ENCODE results near the gene UBE2G2.

UBE2G2 gene

GRCh38 chr21:44762221-44763049 lies 39.2 kb downstream of the UBE2G2 start:
- DNase-seq = no peak

DNA sequence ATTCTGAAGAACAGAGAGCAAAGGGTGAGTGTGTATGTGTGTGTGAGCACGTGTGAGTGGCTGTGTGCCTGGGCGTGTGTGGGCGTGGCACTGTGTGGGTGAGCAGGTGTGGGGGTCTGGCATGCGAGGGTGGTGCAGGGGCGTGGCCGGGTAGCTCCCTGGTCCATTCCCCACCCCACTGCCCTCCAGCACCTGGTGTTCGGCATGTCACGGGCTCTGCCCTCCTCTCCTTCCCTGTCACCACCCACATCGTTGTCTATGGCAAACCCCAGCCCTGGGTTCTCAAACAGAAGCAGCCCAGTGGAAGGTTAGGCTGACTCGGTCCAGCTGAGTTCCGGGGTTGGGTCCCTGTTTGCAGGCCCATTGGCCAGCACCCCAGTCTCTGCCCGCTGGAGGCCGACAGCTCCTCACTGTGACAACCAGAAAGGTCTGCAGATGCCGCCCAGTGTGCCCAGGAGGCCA lies 39.8 kb downstream of the UBE2G2 start:
- DNase-seq = no peak

- DNase-seq = no peak
These were observed 40.5 kb downstream of the UBE2G2 start for GRCh38 chr21:44761011-44761729.

- no peak for DNase-seq
These were observed 41.2 kb downstream of the UBE2G2 start for GRCh38 chr21:44760376-44760775.

DNA sequence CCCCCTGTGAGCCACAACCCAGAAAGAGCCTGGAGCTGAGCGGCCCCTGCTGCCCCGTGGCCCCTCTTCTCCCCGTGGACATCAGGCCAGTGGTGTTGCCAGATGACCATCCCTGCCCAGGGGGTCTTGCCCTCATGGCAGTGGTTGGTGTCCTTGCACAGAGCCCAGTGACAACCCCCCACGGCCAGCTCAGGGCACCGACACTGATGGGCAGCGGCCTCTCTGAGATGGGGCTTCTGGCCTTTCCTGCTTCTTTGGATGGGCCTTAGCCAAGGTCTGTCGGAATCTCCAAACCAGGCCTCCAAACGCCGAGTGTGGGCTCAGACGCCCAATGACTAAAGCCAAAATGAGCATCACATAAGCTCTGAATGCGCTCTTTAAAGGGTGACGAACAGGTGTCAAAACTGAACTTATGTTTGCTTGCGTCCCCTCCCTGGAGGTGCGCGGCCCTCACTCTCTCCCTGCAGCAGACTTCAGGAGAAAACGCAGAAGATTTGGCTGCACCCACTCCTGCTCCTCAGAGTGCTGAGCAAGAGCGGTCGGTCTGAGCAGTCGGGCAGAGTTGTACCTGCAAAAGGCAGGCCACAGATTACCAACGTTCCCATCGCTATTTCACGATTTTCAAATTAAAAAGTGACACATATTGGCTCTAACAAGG lies 41.9 kb downstream of the UBE2G2 start:
- DNase-seq = no peak

- DNase-seq = no peak
These were observed 42.6 kb downstream of the UBE2G2 start for GRCh38 chr21:44758781-44759627.

DNA sequence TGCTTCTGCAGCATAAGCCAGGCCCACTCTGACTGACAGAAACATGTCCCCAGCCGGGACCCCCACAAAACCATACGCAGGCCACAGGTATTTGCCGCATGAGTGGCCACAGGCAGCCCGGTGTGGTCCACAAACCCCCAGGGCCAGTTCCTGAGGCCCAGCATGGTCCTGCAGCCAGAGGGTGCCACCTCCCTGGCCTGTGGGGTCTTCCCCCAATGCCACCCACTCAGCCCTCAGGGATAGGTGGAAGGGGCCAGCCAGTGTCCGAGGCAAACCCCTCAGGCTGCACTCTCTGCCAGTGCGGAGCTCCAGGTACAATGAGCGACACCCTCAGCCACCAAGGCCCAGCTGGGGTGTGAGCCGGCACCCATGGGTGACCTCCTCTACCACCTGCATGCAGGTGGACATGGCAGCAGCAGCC lies 43.5 kb downstream of the UBE2G2 start:
- no peak for DNase-seq

DNA sequence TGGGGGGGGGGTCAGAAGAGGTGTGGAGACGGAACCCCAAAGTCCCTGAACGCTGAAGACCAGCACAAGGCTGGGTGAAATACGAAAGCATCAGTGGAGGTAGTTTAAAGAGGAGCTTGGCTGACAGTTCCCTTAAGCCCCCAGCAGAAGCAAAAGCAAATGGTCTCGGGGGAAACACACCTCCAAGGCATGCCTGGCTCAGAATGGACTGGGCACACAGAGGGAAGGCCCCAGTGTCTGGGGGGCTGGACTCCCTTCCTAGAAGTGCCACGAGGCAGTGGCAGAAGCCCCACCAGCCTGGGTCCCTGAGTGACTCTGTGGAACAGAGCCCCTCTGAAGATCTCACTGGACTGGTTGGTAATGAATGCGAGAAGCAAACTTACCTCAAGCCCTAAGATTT lies 43.9 kb downstream of the UBE2G2 start:
- no peak for DNase-seq

DNA sequence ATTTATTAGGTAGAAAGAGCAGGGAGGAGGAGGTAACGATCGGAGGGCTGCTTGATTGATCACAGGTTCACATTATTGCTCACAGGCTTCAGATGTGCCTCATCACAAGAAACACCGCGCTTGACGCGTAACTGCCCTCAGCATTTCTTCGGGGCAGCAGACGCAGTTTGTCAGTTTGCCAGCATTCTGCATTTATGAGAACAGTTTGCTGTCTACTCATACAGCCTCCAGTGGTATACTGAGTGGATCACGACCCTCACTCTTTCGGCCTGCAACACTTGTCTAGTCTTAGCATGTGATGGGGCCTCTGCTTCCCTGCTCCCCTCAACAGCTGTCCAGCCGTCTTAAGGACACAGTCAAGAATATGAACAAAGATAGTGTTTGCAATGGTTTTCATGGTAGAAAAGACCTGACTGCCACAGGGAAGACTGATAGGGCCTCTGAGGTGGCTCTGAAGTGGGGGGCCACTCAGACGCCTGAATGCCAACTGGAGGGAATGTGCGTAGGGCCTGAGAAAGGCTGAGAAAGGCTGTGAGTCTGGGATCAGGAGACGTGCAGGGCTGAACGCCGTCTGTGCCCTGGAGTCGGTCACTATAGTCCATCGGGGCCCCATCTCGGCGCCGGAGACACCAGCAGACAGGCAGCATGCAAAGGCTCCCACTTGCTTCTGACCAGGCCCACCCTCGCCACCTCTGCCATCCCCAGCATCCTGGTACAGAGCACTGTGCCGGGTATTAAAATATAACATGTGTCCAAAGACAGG lies 45.0 kb downstream of the UBE2G2 start:
- no peak for DNase-seq

DNA sequence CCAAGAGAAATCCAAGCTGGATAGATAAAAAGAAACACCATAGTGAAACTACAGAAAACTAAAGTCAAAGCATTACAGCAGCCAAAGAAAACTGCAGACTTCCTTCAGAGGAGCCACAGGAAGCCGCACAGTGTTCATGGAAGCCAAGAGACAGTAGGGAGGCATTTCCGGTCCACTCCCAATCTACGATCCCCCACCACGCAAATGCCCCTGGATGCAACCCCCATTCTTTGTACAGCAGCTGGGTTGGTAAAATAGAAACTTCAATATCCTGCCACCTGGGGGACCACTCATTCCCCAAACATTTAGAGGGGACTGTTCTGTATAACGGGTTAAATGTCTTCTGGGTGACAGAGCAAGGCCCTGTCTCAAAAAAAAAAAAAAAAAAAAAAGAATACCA lies 46.4 kb downstream of the UBE2G2 start:
- no peak for DNase-seq

- DNase-seq = no peak
These were observed 48.3 kb downstream of the UBE2G2 start for GRCh38 chr21:44753357-44753756.

GRCh38 chr21:44752671-44753235 lies 48.9 kb downstream of the UBE2G2 start:
- no peak for DNase-seq

GRCh38 chr21:44751799-44752636 lies 49.6 kb downstream of the UBE2G2 start:
- no peak for DNase-seq

GRCh38 chr21:44751186-44751798 lies 50.3 kb downstream of the UBE2G2 start:
- DNase-seq = no peak

- no peak for DNase-seq
These were observed 51.0 kb downstream of the UBE2G2 start for GRCh38 chr21:44750675-44751025.

- DNase-seq = no peak
These were observed 51.6 kb downstream of the UBE2G2 start for GRCh38 chr21:44749759-44750674.

DNA sequence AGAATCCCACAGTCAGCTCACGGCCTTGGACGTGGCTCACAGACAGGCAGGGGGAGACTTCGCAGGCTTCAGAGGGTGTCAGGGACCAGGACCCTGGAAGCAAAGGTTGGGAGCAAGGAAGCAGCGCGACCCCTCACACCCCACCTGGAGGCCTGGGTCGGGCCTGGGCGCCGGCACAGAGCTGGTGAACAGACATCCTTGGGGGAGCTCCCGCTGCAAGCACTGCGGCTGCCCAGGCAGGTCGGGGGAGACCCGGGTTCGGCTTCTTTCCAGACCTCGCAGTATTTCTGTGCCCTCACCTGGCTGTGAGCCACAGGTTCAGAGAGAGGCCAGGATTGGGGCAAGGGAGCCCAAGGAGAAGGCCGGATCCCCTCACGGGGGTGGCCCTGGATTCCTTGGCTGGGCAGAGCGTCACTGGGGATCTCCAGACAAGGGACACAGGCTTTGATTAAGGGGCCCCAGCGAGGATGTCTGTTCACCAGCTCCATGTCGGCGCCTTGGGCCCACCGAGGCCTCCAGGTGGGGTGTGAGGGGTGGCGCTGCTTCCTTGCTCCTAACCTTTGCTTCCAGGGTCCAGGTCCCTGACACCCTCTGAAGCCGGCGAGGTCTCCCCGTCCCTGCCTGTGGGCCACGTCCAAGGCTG lies 52.4 kb downstream of the UBE2G2 start:
- no peak for DNase-seq

DNA sequence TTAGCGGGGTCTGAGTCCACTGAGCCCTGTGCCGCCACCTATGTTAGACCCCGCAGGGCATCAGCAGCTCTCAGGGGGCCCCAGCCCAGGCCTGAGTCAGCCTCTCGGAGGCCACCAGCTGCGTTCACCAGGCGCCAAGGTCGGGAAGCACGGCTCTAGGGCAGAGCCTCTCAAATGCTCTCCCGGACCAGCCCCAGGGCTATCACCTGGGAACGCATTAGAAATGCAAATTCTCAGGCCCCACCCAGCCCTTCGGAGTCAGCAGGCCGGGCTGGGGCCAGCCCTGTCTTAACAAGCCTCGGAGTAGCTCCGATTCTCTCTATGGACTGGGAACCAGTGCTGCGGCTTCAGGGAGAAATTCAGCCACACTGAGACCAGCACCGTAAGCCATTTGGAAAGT lies 53.0 kb downstream of the UBE2G2 start:
- DNase-seq = no peak

All from T-helper 9 cell (primary cell).